HuH-7.5 (cell line): ENCODE measurements around the gene RALY.

ENCODE experiments used
- DNase-seq: peaks from one replicate; pipeline ENCODE4 v3.0.0; 2011; ENCODE audit warnings: low spot score

Gene RALY

GRCh38 chr20:34047010-34047687 lies 53.4 kb downstream of the RALY start:
- no peak for DNase-seq

GRCh38 chr20:34047917-34048316 lies 54.2 kb downstream of the RALY start:
- no peak for DNase-seq

GRCh38 chr20:34049389-34049788 lies 55.7 kb downstream of the RALY start:
- DNase-seq: no peak

GRCh38 chr20:34049897-34050695 lies 56.4 kb downstream of the RALY start:
- DNase-seq: no peak

- DNase-seq: no peak
Measured at GRCh38 chr20:34052414-34052813, 58.7 kb downstream of the RALY start.

- DNase-seq: no peak
Measured at GRCh38 chr20:34055290-34055689, 61.6 kb downstream of the RALY start.

GRCh38 chr20:34058831-34059230 lies 65.1 kb downstream of the RALY start:
- DNase-seq: no peak

GRCh38 chr20:34060970-34061369 lies 67.3 kb downstream of the RALY start:
- DNase-seq: no peak

GRCh38 chr20:34061695-34062094 lies 68.0 kb downstream of the RALY start:
- no peak for DNase-seq

- no peak for DNase-seq
Measured at GRCh38 chr20:34062570-34063482, 69.1 kb downstream of the RALY start.

GRCh38 chr20:34064286-34064685 lies 70.6 kb downstream of the RALY start:
- DNase-seq: no peak

GRCh38 chr20:34065260-34065659 lies 71.5 kb downstream of the RALY start:
- no peak for DNase-seq

GRCh38 chr20:34066476-34067090 lies 72.9 kb downstream of the RALY start:
- DNase-seq: no peak

GRCh38 chr20:34068001-34068400 lies 74.3 kb downstream of the RALY start:
- DNase-seq: no peak

- DNase-seq: peak; percentile 88
Measured at GRCh38 chr20:34069341-34070078, 75.8 kb downstream of the RALY start.

- DNase-seq: no peak
Measured at GRCh38 chr20:34070079-34070439, 76.3 kb downstream of the RALY start.

- DNase-seq: no peak
Measured at GRCh38 chr20:34070859-34071258, 77.1 kb downstream of the RALY start.

GRCh38 chr20:34072076-34072475 lies 78.4 kb downstream of the RALY start:
- DNase-seq: no peak

- no peak for DNase-seq
Measured at GRCh38 chr20:34072778-34073177, 79.1 kb downstream of the RALY start.

GRCh38 chr20:34074101-34074760 lies 80.5 kb downstream of the RALY start:
- no peak for DNase-seq

GRCh38 chr20:34075647-34076046 lies 81.9 kb downstream of the RALY start:
- no peak for DNase-seq
